Measurements from ENCODE around the gene NXPH2. TPM values are rescaled to one million over a fixed set of nuclear protein-coding genes. Genes with fewer than 3 reads are reported as not detected.
A peak's percentile ranks its signal among the peaks of the same experiment; 100 is the strongest.

The NXPH2 gene
- total RNA-seq = not detected

GRCh38 chr2:138779781-138780445, at the start of gene NXPH2:
Gene NXPH2, minus strand, starts transcription at chr2:138780390. Its CDS starts 149 bp downstream, at chr2:138780241.
- no peak for ATAC-seq
- intact Hi-C loops (cut with DNase I) = no loop called here
- DNase-seq (ENCODE audit: low spot score) = no peak

GRCh38 chr2:138829326-138829919, 49.2 kb upstream of the NXPH2 start:
- DNase-seq (ENCODE audit: low spot score) = no peak
- intact Hi-C loops (cut with DNase I) = no loop called here
- no peak for ATAC-seq

GRCh38 chr2:138827426-138828054, 47.4 kb upstream of the NXPH2 start:
- intact Hi-C loops (cut with DNase I) = no loop called here

GRCh38 chr2:138823666-138824065, 43.5 kb upstream of the NXPH2 start:
- intact Hi-C loops (cut with DNase I) = no loop called here
- no peak for ATAC-seq
- DNase-seq (ENCODE audit: low spot score) = no peak

More at GRCh38 chr2:138827426-138828054, 47.4 kb upstream of the NXPH2 start:
- ATAC-seq (peak; percentile 66), DNase-seq (ENCODE audit: low spot score) (no peak)

- ATAC-seq (no peak), DNase-seq (ENCODE audit: low spot score) (no peak)
- intact Hi-C loops (cut with DNase I) = no loop called here
Observed at GRCh38 chr2:138819964-138820363, 39.8 kb upstream of the NXPH2 start.

- DNase-seq (ENCODE audit: low spot score) (no peak), ATAC-seq (no peak)
- intact Hi-C loops (cut with DNase I) = no loop called here
Observed at GRCh38 chr2:138818556-138818955, 38.4 kb upstream of the NXPH2 start.

GRCh38 chr2:138814123-138814898, 34.1 kb upstream of the NXPH2 start:
- intact Hi-C loops (cut with DNase I) = no loop called here
- DNase-seq (ENCODE audit: low spot score) = no peak
- no peak for ATAC-seq

- DNase-seq (ENCODE audit: low spot score) (no peak), ATAC-seq (no peak)
- intact Hi-C loops (cut with DNase I) = no loop called here
Observed at GRCh38 chr2:138811431-138811830, 31.2 kb upstream of the NXPH2 start.

GRCh38 chr2:138794724-138795123, 14.5 kb upstream of the NXPH2 start:
- ATAC-seq (no peak), DNase-seq (ENCODE audit: low spot score) (no peak)
- intact Hi-C loops (cut with DNase I) = loop anchor here (5.0 kb wide), 1 partner anchor 858 kb away; no protein-coding TSS in a partner anchor

GRCh38 chr2:138787053-138787666, 7.0 kb upstream of the NXPH2 start:
- no peak for DNase-seq (ENCODE audit: low spot score)
- intact Hi-C loops (cut with DNase I) = no loop called here
- no peak for ATAC-seq

- intact Hi-C loops (cut with DNase I) = no loop called here
- no peak for DNase-seq (ENCODE audit: low spot score)
- ATAC-seq = no peak
Observed at GRCh38 chr2:138782383-138782782, 2.2 kb upstream of the NXPH2 start.

- intact Hi-C loops (cut with DNase I) = no loop called here
- ATAC-seq (no peak), DNase-seq (ENCODE audit: low spot score) (no peak)
Observed at GRCh38 chr2:138780908-138781307, 718 bp upstream of the NXPH2 start.

GRCh38 chr2:138780446-138780880, 273 bp upstream of the NXPH2 start:
- intact Hi-C loops (cut with DNase I) = no loop called here

GRCh38 chr2:138779406-138779780, 797 bp downstream of the NXPH2 start:
- no peak for ATAC-seq
- no peak for DNase-seq (ENCODE audit: low spot score)

More at GRCh38 chr2:138780446-138780880, 273 bp upstream of the NXPH2 start:
- ATAC-seq (peak; percentile 13), DNase-seq (ENCODE audit: low spot score) (no peak)

GRCh38 chr2:138777996-138778395, 2.2 kb downstream of the NXPH2 start:
- intact Hi-C loops (cut with DNase I) = no loop called here
- ATAC-seq = no peak

More at GRCh38 chr2:138779406-138779780, 797 bp downstream of the NXPH2 start:
- intact Hi-C loops (cut with DNase I) = no loop called here

GRCh38 chr2:138775736-138776135, 4.5 kb downstream of the NXPH2 start:
- intact Hi-C loops (cut with DNase I) = no loop called here
- no peak for ATAC-seq
- DNase-seq (ENCODE audit: low spot score) = no peak

More at GRCh38 chr2:138777996-138778395, 2.2 kb downstream of the NXPH2 start:
- DNase-seq (ENCODE audit: low spot score) = no peak

GRCh38 chr2:138771534-138771933, 8.7 kb downstream of the NXPH2 start:
- no peak for ATAC-seq
- intact Hi-C loops (cut with DNase I) = no loop called here
- no peak for DNase-seq (ENCODE audit: low spot score)

GRCh38 chr2:138767101-138767500, 13.1 kb downstream of the NXPH2 start:
- no peak for DNase-seq (ENCODE audit: low spot score)
- ATAC-seq = no peak
- intact Hi-C loops (cut with DNase I) = no loop called here

GRCh38 chr2:138766464-138766863, 13.7 kb downstream of the NXPH2 start:
- no peak for ATAC-seq
- no peak for DNase-seq (ENCODE audit: low spot score)
- intact Hi-C loops (cut with DNase I) = no loop called here

Measured in sciatic nerve (tissue), 2 donors.